HepG2 (cell line): Measurements from ENCODE around the gene PIGZ. TPM values are rescaled to one million over a fixed set of nuclear protein-coding genes. Genes with fewer than 3 reads are reported as not detected.

Experiments used
- ELF4 ChIP-seq: sonication (generic); formaldehyde crosslinking; IDR thresholded peaks from 2 replicates; pipeline ENCODE4 v1.5.0; 2020; ENCODE audit warnings: missing genetic modification reagents, mild to moderate bottlenecking, moderate library complexity, borderline replicate concordance
- ELK4 ChIP-seq: sonication (generic); formaldehyde crosslinking; IDR thresholded peaks from 2 replicates; pipeline ENCODE4 v1.9.0; 2021; ENCODE audit warnings: missing genetic modification reagents, borderline replicate concordance
- GMEB1 ChIP-seq: sonication (generic); formaldehyde crosslinking; IDR thresholded peaks from 2 replicates; pipeline ENCODE4 v1.5.1; 2020; ENCODE audit warnings: missing genetic modification reagents, mild to moderate bottlenecking, borderline replicate concordance
- JARID2 ChIP-seq: sonication (generic); formaldehyde crosslinking; IDR thresholded peaks from 2 replicates; pipeline ENCODE4 v1.8.1; 2023; ENCODE audit warnings: missing genetic modification reagents, inconsistent platforms; ENCODE audit not compliant: insufficient replicate concordance
- MAZ ChIP-seq, 2 experiments: sonication (generic) in 1 of 2; formaldehyde crosslinking in 1 of 2; IDR thresholded peaks; 2 replicates each; pipeline versions ENCODE4 v1.5.0 to v1.6.1; 2012 to 2020; ENCODE audit warnings: low read depth in 2 of 2, mild to moderate bottlenecking in 2 of 2, borderline replicate concordance in 1 of 2, improper control_type of control experiment in 1 of 2, low read length in 1 of 2, missing genetic modification reagents in 1 of 2, moderate library complexity in 1 of 2
- MTA1 ChIP-seq: sonication (generic); formaldehyde crosslinking; IDR thresholded peaks from 2 replicates; pipeline ENCODE4 v1.4.0; 2020; ENCODE audit warnings: missing genetic modification reagents, mild to moderate bottlenecking, borderline replicate concordance
- NONO ChIP-seq, 2 experiments: fragments of 450-650 bp in 1 of 2; sonication (generic) in 1 of 2; formaldehyde crosslinking in 1 of 2; IDR thresholded peaks in 1 of 2; conservative IDR thresholded peaks in 1 of 2; 2 replicates each; pipeline versions ENCODE4 v1.6.1 to v1.8.0; 2017 to 2022; ENCODE audit warnings: mild to moderate bottlenecking in 1 of 2, missing genetic modification reagents in 1 of 2, moderate library complexity in 1 of 2
- NRL ChIP-seq: sonication (generic); formaldehyde crosslinking; IDR thresholded peaks from 2 replicates; pipeline ENCODE4 v1.5.0; 2020; ENCODE audit warnings: missing genetic modification reagents, mild to moderate bottlenecking, moderate library complexity, borderline replicate concordance
- RARG ChIP-seq: sonication (generic); formaldehyde crosslinking; IDR thresholded peaks from 2 replicates; pipeline ENCODE4 v1.4.0; 2020; ENCODE audit warnings: low read depth, mild to moderate bottlenecking, missing genetic modification reagents
- SMARCE1 ChIP-seq: fragments of 450-650 bp; IDR thresholded peaks from 2 replicates; pipeline ENCODE4 v1.6.1; 2017; ENCODE audit warnings: borderline replicate concordance
- SNAPC2 ChIP-seq: sonication (generic); formaldehyde crosslinking; IDR thresholded peaks from 2 replicates; pipeline ENCODE4 v1.8.1; 2022; ENCODE audit warnings: mild to moderate bottlenecking, missing genetic modification reagents
- SP140L ChIP-seq: sonication (generic); formaldehyde crosslinking; IDR thresholded peaks from 2 replicates; pipeline ENCODE4 v1.4.0; 2020; ENCODE audit warnings: missing genetic modification reagents, borderline replicate concordance
- TCF7 ChIP-seq: sonication (generic); IDR thresholded peaks from 2 replicates; pipeline ENCODE4 v1.6.1; 2016; ENCODE audit warnings: antibody characterized with exemption, low read depth
- TERF1 ChIP-seq: sonication (generic); formaldehyde crosslinking; IDR thresholded peaks from 2 replicates; pipeline ENCODE4 v1.8.0; 2022; ENCODE audit warnings: mild to moderate bottlenecking, missing genetic modification reagents, moderate library complexity
- YEATS4 ChIP-seq: sonication (generic); formaldehyde crosslinking; IDR thresholded peaks from 2 replicates; pipeline ENCODE4 v1.4.0; 2020; ENCODE audit warnings: missing genetic modification reagents, borderline replicate concordance
- ZBTB20 ChIP-seq: sonication (generic); formaldehyde crosslinking; IDR thresholded peaks from 2 replicates; pipeline ENCODE4 v1.8.1; 2023; ENCODE audit warnings: missing genetic modification reagents, low read depth, mild to moderate bottlenecking, borderline replicate concordance
- ZBTB44 ChIP-seq: sonication (generic); formaldehyde crosslinking; IDR thresholded peaks from 2 replicates; pipeline ENCODE4 v1.4.0; 2020; ENCODE audit warnings: missing genetic modification reagents
- ZNF3 ChIP-seq: IDR thresholded peaks from 2 replicates; pipeline ENCODE4 v1.7.0; 2017; ENCODE audit warnings: inconsistent platforms
- ZNF430 ChIP-seq: sonication (generic); formaldehyde crosslinking; IDR thresholded peaks from 2 replicates; pipeline ENCODE4 v1.9.0; 2021; ENCODE audit warnings: mild to moderate bottlenecking, missing genetic modification reagents
- ZNF749 ChIP-seq: sonication (generic); formaldehyde crosslinking; IDR thresholded peaks from 2 replicates; pipeline ENCODE4 v1.8.0; 2022; ENCODE audit warnings: mild to moderate bottlenecking, missing genetic modification reagents, moderate library complexity, borderline replicate concordance
- ZNF788 ChIP-seq: sonication (generic); formaldehyde crosslinking; IDR thresholded peaks from 2 replicates; pipeline ENCODE4 v1.5.0; 2020; ENCODE audit warnings: mild to moderate bottlenecking, missing genetic modification reagents, borderline replicate concordance
- polyA plus RNA-seq, 8 experiments: library from polyadenylated mRNA; depleted of rRNA in 3 of 8; stranded (reverse) in 7 of 8; unstranded in 1 of 8; fragments of >200 nt; fragmentation: Illumina TruSeq in 4 of 8; extraction: Trizol in 4 of 8; gene quantifications; 2 replicates each; pipeline versions ENCODE4 v1.2.1 to v1.2.3, GENCODE V29; 2011 to 2016; ENCODE audit warnings: low read depth in 4 of 8, missing spikeins in 1 of 8, mixed read lengths in 1 of 8; ENCODE audit not compliant: insufficient read depth in 1 of 8
- total RNA-seq, 5 experiments: library from RNA; depleted of rRNA; stranded (reverse); fragments of >200 nt; fragmentation: Illumina TruSeq; extraction: Trizol; gene quantifications; 2 replicates each; pipeline ENCODE4 v1.2.3, GENCODE V29; 2016; ENCODE audit warnings: low read depth in 1 of 5

Gene PIGZ
- total and polyA plus RNA-seq, 2 of the 13 experiments (the other 11 are each of a cell fraction or from before 2014, with no cell fraction given), result 4.7 to 60.5 TPM

GRCh38 chr3:196969660-196970546 is 1.3 kb upstream of the PIGZ start (continued):
- TF ChIP-seq ELF4 (CRISPR knock-in tag) (no peak), ZNF430 (CRISPR knock-in tag) (no peak), TERF1 (peak; percentile 92), JARID2 (CRISPR knock-in tag) (no peak), NRL (no peak), SP140L (CRISPR knock-in tag) (no peak), ZNF3 (CRISPR knock-in tag) (no peak), ZBTB44 (CRISPR knock-in tag) (no peak; the same call in 1 of the 2 replicates), YEATS4 (CRISPR knock-in tag) (peak; percentile 65), ZNF749 (CRISPR knock-in tag) (no peak), GMEB1 (CRISPR knock-in tag) (no peak), SMARCE1 (no peak), SNAPC2 (CRISPR knock-in tag) (no peak), MAZ (IDR thresholded peaks at IDR 0.05; ENCODE audit: borderline replicate concordance, low read depth, low read length) (no peak), MAZ (CRISPR knock-in tag; IDR thresholded peaks at IDR 0.05; ENCODE audit: low read depth) (peak; percentile 92), ELK4 (CRISPR knock-in tag) (no peak; the same call in 1 of the 2 replicates), ZNF788 (CRISPR knock-in tag) (no peak), ZBTB20 (CRISPR knock-in tag) (0 out of 2 replicates have a peak, but pooled peaks have one; percentile 20), TCF7 (no peak), MTA1 (CRISPR knock-in tag) (no peak), RARG (CRISPR knock-in tag) (no peak), NONO (IDR thresholded peaks at IDR 0.05) (no peak), NONO (CRISPR knock-in tag; conservative IDR thresholded peaks at IDR 0.05) (peak; percentile 25)
